Measurements from ENCODE around the gene CELSR2. TPM values are rescaled to one million over a fixed set of nuclear protein-coding genes. Genes with fewer than 3 reads are reported as not detected.

Gene CELSR2
- total RNA-seq, 1 experiment from 2014 or later, result 30.2 TPM

GRCh38 chr1:109272021-109272799 is 22.9 kb downstream of the CELSR2 start:
- ChIA-PET POLR2A (ENCODE audit: low non-redundant PET) (no interaction called here), CTCF (no interaction called here)
- H3K4me3 ChIP-seq (ENCODE audit: low read depth, low read length, poor library complexity, severe bottlenecking), result no peak overlapping the region
- no peak for TF ChIP-seq CTCF (conservative IDR thresholded peaks at IDR 0.05; ENCODE audit: low read depth, low read length)
- TF ChIP-seq EZH2 (IDR thresholded peaks at IDR 0.05; ENCODE audit: borderline replicate concordance, low read depth, low read length, poor library complexity, severe bottlenecking), result no peak
- H3K36me3 ChIP-seq (ENCODE audit: insufficient read depth, low read length, poor library complexity, severe bottlenecking), result peaks cover 23% of the 10 kb centered on the region
- no TSS peak for BruUV-seq (replicated peaks)
- no peak for DNase-seq (ENCODE audit: low spot score)
- no peaks in the 10 kb centered on the region for H3K4me1 ChIP-seq (ENCODE audit: insufficient read depth, low read length, poor library complexity, severe bottlenecking)
- no peak overlapping the region for H3K27ac ChIP-seq (ENCODE audit: low read depth, low read length, poor library complexity, severe bottlenecking)
- H3K27me3 ChIP-seq (replicated peaks; ENCODE audit: insufficient read depth, low read depth, low read length, poor library complexity), result no peaks in the 10 kb centered on the region
- intact Hi-C loops (cut with micrococcal nuclease; ENCODE audit: unreplicated experiment), result no loop called here
- H3K9me3 ChIP-seq (ENCODE audit: low read depth, low read length, poor library complexity, severe bottlenecking), result no peaks in the 10 kb centered on the region

- H3K36me3 ChIP-seq (ENCODE audit: insufficient read depth, low read length, poor library complexity, severe bottlenecking), result peaks cover 21% of the 10 kb centered on the region
- no peaks in the 10 kb centered on the region for H3K9me3 ChIP-seq (ENCODE audit: low read depth, low read length, poor library complexity, severe bottlenecking)
- H3K27me3 ChIP-seq (replicated peaks; ENCODE audit: insufficient read depth, low read depth, low read length, poor library complexity), result no peaks in the 10 kb centered on the region
- ChIA-PET POLR2A (ENCODE audit: low non-redundant PET) (no interaction called here), CTCF (interaction anchor here (0.6 kb wide), 1 partner anchor 150 kb away, joined by 7 read pairs; no protein-coding TSS in a partner anchor)
- DNase-seq (ENCODE audit: low spot score), result no peak
- no TSS peak for BruUV-seq (replicated peaks)
- H3K4me1 ChIP-seq (ENCODE audit: insufficient read depth, low read length, poor library complexity, severe bottlenecking), result no peaks in the 10 kb centered on the region
- TF ChIP-seq EZH2 (IDR thresholded peaks at IDR 0.05; ENCODE audit: borderline replicate concordance, low read depth, low read length, poor library complexity, severe bottlenecking) (no peak), CTCF (conservative IDR thresholded peaks at IDR 0.05; ENCODE audit: low read depth, low read length) (no peak)
- intact Hi-C loops (cut with micrococcal nuclease; ENCODE audit: unreplicated experiment), result no loop called here
- H3K4me3 ChIP-seq (ENCODE audit: low read depth, low read length, poor library complexity, severe bottlenecking), result no peak overlapping the region
- no peak overlapping the region for H3K27ac ChIP-seq (ENCODE audit: low read depth, low read length, poor library complexity, severe bottlenecking)
Measured at GRCh38 chr1:109272831-109273547, 23.6 kb downstream of the CELSR2 start.

- intact Hi-C loops (cut with micrococcal nuclease; ENCODE audit: unreplicated experiment), result no loop called here
- no TSS peak for BruUV-seq (replicated peaks)
Measured at GRCh38 chr1:109273570-109274288, 24.4 kb downstream of the CELSR2 start.

More at GRCh38 chr1:109273570-109274288, 24.4 kb downstream of the CELSR2 start:
- POLR2A ChIA-PET (ENCODE audit: low non-redundant PET), result no interaction called here
- no peak for DNase-seq (ENCODE audit: low spot score)
- Histone ChIP-seq H3K27me3 (replicated peaks; ENCODE audit: insufficient read depth, low read depth, low read length, poor library complexity) (no peaks in the 10 kb centered on the region), H3K36me3 (ENCODE audit: insufficient read depth, low read length, poor library complexity, severe bottlenecking) (peaks cover 18% of the 10 kb centered on the region), H3K27ac (ENCODE audit: low read depth, low read length, poor library complexity, severe bottlenecking) (no peak overlapping the region), H3K4me1 (ENCODE audit: insufficient read depth, low read length, poor library complexity, severe bottlenecking) (no peaks in the 10 kb centered on the region), H3K9me3 (ENCODE audit: low read depth, low read length, poor library complexity, severe bottlenecking) (no peaks in the 10 kb centered on the region), H3K4me3 (ENCODE audit: low read depth, low read length, poor library complexity, severe bottlenecking) (no peak overlapping the region)
- CTCF ChIA-PET, result interaction anchor here (0.6 kb wide), 1 partner anchor 149 kb away, joined by 7 read pairs; no protein-coding TSS in a partner anchor
- no peak for TF ChIP-seq EZH2 (IDR thresholded peaks at IDR 0.05; ENCODE audit: borderline replicate concordance, low read depth, low read length, poor library complexity, severe bottlenecking)
- no peak for TF ChIP-seq CTCF (conservative IDR thresholded peaks at IDR 0.05; ENCODE audit: low read depth, low read length)
